GM11168 (cell line): ENCODE measurements around the gene CHKB.
"Not testable (repeated sequence)": the region's sequence is repeated elsewhere in the genome, so short reads cannot be mapped to it uniquely, and the experiment has no call there.

Experiments used
- in situ Hi-C: fragments of 300-500 bp; cut with MboI; formaldehyde crosslinking; loops from one replicate; pipeline ENCODE4 v1.12.0; 2022; ENCODE audit warnings: low sequenced_read_pairs; ENCODE audit not compliant: unreplicated experiment

The CHKB gene, protein sequence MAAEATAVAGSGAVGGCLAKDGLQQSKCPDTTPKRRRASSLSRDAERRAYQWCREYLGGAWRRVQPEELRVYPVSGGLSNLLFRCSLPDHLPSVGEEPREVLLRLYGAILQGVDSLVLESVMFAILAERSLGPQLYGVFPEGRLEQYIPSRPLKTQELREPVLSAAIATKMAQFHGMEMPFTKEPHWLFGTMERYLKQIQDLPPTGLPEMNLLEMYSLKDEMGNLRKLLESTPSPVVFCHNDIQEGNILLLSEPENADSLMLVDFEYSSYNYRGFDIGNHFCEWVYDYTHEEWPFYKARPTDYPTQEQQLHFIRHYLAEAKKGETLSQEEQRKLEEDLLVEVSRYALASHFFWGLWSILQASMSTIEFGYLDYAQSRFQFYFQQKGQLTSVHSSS

GRCh38 chr22:50582493-50583293 lies at the start of gene CHKB:
CHKB (minus strand) TSS chr22:50582849; CDS start chr22:50582781, 68 bp downstream.
- in situ Hi-C loops: no loop called here

DNA sequence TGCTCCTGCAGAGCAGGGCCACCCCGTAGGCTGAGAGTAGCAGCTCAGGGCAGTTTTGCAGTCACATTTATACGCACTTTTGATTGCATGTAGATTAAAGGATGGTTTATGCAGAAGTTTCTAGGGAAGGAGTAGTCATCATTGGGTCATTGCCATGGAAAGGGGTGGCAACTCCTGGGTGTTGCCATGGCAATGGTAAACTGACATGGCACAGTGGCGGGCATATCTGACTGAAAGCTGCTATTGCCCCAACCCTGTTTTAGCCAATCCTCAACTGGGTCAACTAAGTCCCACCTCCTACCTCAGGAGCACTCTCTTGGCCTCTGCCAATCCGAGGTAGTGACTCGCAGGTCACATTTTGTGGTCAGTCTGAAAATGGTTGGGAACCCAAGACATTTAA lies 47.7 kb upstream of the CHKB start:
- in situ Hi-C loops: no loop called here

- in situ Hi-C loops: no loop called here
These were observed 46.0 kb upstream of the CHKB start for GRCh38 chr22:50628543-50629134.

DNA sequence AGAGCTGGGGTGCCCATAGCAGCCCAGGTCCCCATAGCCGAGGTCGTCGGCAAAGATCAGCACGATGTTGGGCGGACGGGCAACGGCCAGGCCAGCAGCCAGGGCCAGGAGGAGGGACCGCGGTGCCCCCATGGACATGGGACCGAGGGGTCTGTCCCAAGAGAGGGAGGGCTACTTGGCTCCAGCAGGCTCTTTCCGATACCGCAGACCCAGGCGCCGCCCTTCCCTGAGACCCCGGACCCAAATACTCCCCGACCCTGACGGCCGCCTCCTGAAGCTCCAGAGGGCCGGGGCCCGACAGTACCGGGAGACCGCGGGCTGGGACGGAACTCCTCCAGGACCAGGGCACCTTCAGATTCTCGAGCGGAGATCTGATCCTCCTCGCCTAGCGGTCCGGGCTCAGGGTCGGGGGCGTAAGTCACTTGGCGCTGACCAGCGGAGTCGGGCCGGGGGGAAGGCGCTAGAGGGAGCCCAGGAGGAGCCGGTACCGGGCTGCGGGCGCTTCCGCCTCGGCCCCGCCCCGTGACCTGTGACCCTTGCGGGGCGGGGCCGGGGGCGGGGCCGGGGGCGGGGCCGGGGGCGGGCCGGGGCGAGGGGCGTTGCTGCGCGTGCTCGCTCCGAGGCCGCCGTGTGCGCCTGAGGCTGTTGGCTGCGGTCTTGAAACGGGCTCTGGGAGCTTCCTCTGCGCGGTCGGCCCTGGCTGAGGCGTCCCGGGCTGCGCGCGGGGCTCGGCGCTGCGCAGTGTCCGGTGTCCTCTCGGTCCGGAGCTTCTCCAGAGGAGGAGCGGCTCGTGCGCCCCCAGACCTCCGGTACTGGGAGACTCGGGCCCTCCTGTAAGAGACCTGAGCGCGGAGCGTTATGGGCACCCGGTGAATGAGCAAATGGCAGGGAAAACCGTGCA lies 45.2 kb upstream of the CHKB start, which contains the start of gene ARSA:
TSS of gene ARSA (minus strand) at position 511 of the 901 bp plus-strand sequence. CDS start at position 138, 373 bp downstream.
- in situ Hi-C loops: no loop called here

DNA sequence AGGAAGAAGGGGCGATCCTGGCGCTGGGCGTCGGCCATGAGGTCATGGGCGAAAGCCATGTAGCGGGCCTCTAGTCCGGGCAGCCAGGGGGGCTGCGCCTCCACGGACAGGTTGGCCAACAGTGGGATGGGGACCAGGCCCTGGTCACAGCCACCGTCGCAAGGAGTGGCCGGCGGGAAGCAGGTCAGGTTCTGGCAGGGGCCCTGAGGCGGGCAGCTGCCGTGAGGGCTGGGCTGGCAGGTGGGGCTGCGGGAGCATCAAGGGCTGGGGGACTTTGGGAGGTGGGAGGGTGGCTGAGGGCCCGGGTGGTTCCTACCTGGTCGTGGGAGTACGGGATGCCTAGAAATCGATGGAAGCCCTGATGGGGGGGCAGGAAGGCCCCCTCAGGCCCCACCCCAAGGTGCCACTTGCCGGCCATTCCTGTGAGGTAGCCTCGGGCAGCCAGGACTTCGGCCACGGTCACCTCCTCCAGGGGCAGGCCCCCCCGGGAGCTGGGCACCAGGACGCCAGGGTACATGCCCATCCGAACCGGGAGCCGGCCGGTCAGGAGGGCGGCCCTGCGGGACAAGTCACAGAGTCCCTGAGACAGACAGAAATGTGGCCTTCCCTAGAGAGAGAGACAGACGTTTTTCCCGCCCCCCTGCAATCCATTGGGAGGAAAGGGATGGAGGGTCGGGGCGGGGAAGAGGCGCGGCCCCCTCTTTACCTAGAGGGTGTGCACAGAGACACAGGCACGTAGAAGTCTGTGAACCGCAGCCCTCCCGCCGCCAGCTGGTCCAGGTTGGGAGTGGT lies 44.4 kb upstream of the CHKB start:
- in situ Hi-C loops: no loop called here

- in situ Hi-C loops: no loop called here
These were observed 43.7 kb upstream of the CHKB start for GRCh38 chr22:50626314-50626849.

- in situ Hi-C loops: no loop called here
These were observed 43.1 kb upstream of the CHKB start for GRCh38 chr22:50625568-50626313.

DNA sequence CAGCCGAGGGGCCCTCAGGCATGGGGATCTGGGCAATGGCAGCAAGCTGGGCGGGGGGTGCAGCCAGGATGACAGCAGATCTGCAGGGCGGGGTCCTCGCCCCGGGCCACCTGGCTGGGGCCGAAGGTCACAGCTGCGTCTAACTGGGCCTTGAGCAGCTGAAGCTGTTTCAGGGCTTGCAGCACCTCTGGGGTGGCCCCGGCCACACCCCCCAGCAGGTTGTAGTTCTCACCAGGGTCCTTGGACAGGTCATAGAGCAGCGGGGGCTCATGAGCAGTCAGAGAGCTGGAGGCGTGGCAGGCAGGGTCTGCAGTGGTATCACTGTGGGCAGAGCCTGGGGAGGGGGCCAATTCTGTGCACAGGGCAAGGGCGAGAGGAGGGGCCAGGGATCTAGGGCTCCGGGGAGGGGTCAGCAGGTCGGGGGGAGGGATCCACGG lies 42.5 kb upstream of the CHKB start:
- in situ Hi-C loops: no loop called here

- in situ Hi-C loops: loop anchor here (5.0 kb wide), 1 partner anchor 112 kb away; no protein-coding TSS in a partner anchor
These were observed 41.9 kb upstream of the CHKB start for GRCh38 chr22:50624347-50625130.

GRCh38 chr22:50622723-50623327 lies 40.2 kb upstream of the CHKB start:
- in situ Hi-C loops: loop anchor here (5.0 kb wide), 1 partner anchor 111 kb away; no protein-coding TSS in a partner anchor

- in situ Hi-C loops: loop anchor here (5.0 kb wide), 1 partner anchor 110 kb away; no protein-coding TSS in a partner anchor
These were observed 39.5 kb upstream of the CHKB start for GRCh38 chr22:50621948-50622722.

DNA sequence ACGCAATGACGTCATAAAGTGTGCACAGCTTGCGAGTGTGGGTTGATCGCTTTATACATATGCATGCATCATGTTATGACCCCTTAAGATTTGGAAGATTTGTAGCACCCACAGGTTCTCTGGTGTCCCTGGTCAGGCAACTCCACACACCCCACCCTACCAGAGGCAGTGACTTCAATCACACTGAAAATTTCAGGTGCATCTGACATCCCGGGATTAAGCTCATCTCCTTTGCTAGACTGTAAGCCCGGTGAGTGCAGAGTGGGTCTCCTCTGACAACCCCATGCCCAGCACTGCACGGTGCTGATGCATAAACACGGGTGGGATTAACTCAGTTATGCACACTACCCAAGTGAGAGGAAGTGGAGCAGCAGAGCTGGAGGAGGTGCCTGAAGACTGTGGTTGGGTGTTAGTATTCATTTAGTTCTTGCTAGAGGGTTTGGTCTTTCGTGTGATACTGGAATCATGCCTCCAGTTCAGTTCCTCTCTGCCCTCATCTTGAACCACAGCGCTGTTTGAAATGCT lies 38.8 kb upstream of the CHKB start:
- in situ Hi-C loops: loop anchor here (5.0 kb wide), 1 partner anchor 109 kb away; no protein-coding TSS in a partner anchor

GRCh38 chr22:50620593-50621355 lies 38.1 kb upstream of the CHKB start:
- in situ Hi-C loops: loop anchor here (5.0 kb wide), 1 partner anchor 108 kb away; no protein-coding TSS in a partner anchor

DNA sequence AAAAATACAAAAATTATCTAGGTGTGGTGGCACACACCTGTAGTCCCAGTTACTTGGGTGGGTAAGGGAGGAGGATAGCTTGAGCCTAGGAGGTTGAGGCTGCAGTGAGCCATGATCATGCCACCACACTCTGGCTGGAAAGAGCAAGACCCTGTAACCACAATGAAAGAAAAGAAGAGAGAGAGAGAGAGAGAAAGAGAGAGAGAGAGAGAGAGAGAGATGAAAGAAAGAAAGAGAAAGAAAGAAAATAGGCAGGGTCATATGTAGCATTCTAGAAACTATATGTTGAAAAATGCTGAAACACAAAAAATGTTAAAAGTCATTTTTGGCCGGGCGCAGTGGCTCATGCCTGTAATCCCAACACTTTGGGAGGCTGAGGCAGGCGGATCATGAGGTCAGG lies 31.6 kb upstream of the CHKB start:
- in situ Hi-C loops: not testable (repeated sequence)
